GM19099 (cell line): Measurements from ENCODE around the gene EGFL8.

Source experiments
- POLR2A ChIP-seq: IDR thresholded peaks from 3 replicates; pipeline ENCODE4 v1.6.1; 2011; ENCODE audit warnings: low read depth; ENCODE audit not compliant: insufficient read length; ENCODE audit errors: extremely low read depth

Gene EGFL8

GRCh38 chr6:32194825-32195651, 30.6 kb downstream of the EGFL8 start:
- TF ChIP-seq POLR2A = peak; percentile 60

- no peak for TF ChIP-seq POLR2A
These were observed 31.2 kb downstream of the EGFL8 start for GRCh38 chr6:32195652-32195901.

GRCh38 chr6:32195902-32196681, 31.7 kb downstream of the EGFL8 start:
- TF ChIP-seq POLR2A = peak; percentile 92

- TF ChIP-seq POLR2A = no peak
These were observed 32.6 kb downstream of the EGFL8 start for GRCh38 chr6:32196682-32197616.

GRCh38 chr6:32198345-32198696, 33.9 kb downstream of the EGFL8 start:
- no peak for TF ChIP-seq POLR2A

GRCh38 chr6:32198866-32199265, 34.5 kb downstream of the EGFL8 start:
- TF ChIP-seq POLR2A = no peak

GRCh38 chr6:32200711-32201475, 36.5 kb downstream of the EGFL8 start:
- no peak for TF ChIP-seq POLR2A

- TF ChIP-seq POLR2A = no peak
These were observed 37.8 kb downstream of the EGFL8 start for GRCh38 chr6:32202186-32202585.

GRCh38 chr6:32203426-32204267, 39.3 kb downstream of the EGFL8 start:
- no peak for TF ChIP-seq POLR2A

GRCh38 chr6:32204268-32204715, 39.9 kb downstream of the EGFL8 start:
- TF ChIP-seq POLR2A = no peak

- no peak for TF ChIP-seq POLR2A
These were observed 44.6 kb downstream of the EGFL8 start for GRCh38 chr6:32208996-32209395.

GRCh38 chr6:32210191-32210601, 45.8 kb downstream of the EGFL8 start:
- TF ChIP-seq POLR2A = no peak

- no peak for TF ChIP-seq POLR2A
These were observed 47.8 kb downstream of the EGFL8 start for GRCh38 chr6:32212076-32212760.
